GM12891 (cell line): ENCODE results near the gene HAPLN2.

Source experiments
- DNase-seq: peaks from one replicate; pipeline ENCODE4 v3.0.0; 2011; ENCODE audit warnings: low spot score; ENCODE audit not compliant: insufficient read length
- FAIRE-seq: peaks from 2 replicates; lab custom pipeline; 2011; peaks lifted over from hg19 to GRCh38; lab: Jason Lieb, UNC
- PAX5 ChIP-seq: IDR thresholded peaks from 2 replicates; pipeline ENCODE4 v1.6.1; 2011; ENCODE audit warnings: low read length, moderate library complexity, mild to moderate bottlenecking; ENCODE audit not compliant: insufficient read depth, severe bottlenecking
- POLR2A ChIP-seq: IDR thresholded peaks from 2 replicates; pipeline ENCODE4 v1.6.1; 2011; ENCODE audit warnings: low read depth, low read length, control low read depth
- POLR2AphosphoS5 ChIP-seq: IDR thresholded peaks from 2 replicates; pipeline ENCODE4 v1.6.1; 2011; ENCODE audit warnings: low read depth, low read length, control low read depth
- POU2F2 ChIP-seq: IDR thresholded peaks from 2 replicates; pipeline ENCODE4 v1.6.1; 2011; ENCODE audit warnings: low read depth, mild to moderate bottlenecking, control low read depth, low read length, moderate library complexity
- SPI1 ChIP-seq: IDR thresholded peaks from 2 replicates; pipeline ENCODE4 v1.6.1; 2011; ENCODE audit warnings: low read depth, low read length, control low read depth
- TAF1 ChIP-seq: IDR thresholded peaks from 2 replicates; pipeline ENCODE4 v1.6.1; 2011; ENCODE audit warnings: low read depth, low read length, control low read depth

HAPLN2 gene

GRCh38 chr1:156632355-156632754 lies 13.1 kb downstream of the HAPLN2 start:
- DNase-seq (no peak), FAIRE-seq (no peak)
- TF ChIP-seq POLR2AphosphoS5 (no peak), SPI1 (no peak), PAX5 (no peak), POLR2A (no peak), POU2F2 (no peak), TAF1 (no peak)

DNA sequence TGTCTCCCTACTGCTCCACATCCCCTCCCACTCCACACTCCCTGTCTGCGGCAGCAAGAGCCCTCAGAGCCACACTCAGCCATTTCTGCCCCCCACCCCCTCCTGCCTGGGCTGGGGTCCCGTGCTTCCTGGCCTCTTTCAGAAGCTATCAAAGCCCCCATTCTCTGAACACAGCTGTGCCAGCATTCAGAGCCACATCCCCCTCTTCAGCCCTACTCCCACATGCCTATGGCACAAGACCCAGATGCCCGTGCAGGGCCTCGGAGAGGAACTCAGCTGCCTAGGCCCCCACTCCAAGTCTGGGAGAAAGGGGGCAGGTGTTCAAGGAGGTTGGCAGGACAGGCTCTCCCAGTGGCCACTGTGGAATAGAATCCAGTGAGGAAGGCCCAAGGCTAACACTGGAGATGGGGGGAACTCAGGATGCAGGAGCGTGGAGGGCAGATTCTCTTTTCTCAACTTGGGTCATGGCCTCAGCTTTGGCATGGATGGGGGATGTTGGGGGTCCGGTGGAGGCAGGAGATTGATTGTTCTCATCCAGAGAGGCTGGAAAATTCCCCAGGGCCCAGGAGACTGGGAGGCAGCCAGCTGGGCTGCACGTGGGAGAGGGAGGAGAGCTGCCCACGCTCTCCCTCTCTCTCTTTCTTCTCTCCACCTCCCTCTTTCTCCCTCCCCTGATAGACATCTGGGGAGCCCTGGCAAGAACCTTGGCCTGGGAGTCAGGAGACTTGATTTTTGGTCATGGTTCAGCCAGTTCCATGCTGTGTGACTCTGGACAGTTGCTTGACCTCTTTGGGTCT lies 19.2 kb downstream of the HAPLN2 start:
- FAIRE-seq: no peak
- no peak for DNase-seq
- no peak for TF ChIP-seq SPI1
- TF ChIP-seq POU2F2: no peak
- TF ChIP-seq POLR2AphosphoS5: no peak
- TF ChIP-seq PAX5: no peak
- no peak for TF ChIP-seq TAF1
- TF ChIP-seq POLR2A: no peak

DNA sequence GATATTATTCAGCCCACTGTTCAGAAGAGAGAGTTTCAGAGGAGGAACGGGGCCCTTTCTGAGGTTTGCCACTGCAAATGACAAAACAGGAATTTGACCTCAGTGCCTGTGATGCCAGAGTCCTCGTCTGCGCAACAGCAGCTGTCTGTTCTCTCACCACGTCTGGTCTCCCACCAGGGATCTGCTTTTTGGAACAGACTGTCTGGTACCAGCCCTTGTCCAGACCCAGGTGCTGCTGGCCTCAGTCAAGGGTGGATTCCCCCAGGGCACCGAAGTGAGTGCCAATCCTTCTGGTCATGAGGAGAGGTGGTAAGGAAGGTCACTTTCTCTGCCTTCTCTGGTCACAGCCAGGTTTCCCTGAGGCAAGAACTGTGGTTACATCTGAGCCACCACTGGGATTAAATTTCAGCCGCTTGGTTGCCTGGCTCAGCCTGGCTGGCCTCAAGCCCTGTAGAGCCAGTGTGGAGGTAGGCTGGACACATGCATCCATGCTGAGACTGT lies 20.4 kb downstream of the HAPLN2 start:
- no peak for FAIRE-seq

DNA sequence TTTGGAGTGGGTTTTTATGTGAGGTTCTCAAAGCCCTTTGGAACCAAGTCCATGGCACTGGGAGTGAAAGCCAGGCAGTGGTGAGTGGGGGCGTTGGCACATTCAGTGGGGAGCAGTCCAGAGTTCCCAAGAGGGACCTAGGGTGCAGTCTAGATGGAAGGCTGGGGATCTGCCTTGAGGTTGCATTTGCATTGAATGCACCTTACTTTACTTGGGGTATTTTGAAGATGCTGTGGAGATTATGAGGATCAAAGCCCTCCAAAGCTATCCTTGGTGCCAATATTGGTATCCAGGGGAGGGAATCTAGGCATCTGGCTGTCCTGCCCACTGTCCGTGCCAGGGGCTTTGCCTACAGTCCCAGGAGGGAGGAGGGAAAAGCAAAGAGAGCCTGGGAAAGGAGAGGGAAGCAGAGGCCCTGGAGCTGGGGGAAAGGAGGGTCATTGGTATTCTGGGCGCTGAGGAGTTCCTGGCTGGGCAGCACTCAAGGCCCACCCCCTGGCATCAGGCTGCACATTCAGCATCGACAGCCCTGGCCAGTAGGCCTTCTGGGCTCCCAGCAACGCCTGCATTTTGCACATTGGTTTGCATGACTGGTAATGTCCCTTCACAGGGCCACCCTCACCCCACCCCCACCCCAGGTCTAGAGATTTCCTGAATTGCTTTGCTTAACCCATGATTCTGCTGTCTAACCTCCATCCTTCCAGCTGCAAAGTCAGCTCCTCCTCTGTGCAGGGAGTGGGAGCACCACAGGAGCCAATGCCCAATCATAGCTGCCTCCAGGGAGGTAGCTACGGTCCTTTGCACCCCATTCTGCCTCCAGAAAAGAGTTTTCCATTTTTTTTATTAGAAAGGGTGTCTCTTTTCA lies 21.9 kb downstream of the HAPLN2 start:
- DNase-seq (no peak), FAIRE-seq (no peak)
- no peak for TF ChIP-seq POLR2A
- no peak for TF ChIP-seq POU2F2
- no peak for TF ChIP-seq SPI1
- no peak for TF ChIP-seq POLR2AphosphoS5
- no peak for TF ChIP-seq PAX5

More for the DNA sequence above, 20.4 kb downstream of the HAPLN2 start:
- no peak for DNase-seq
- no peak for TF ChIP-seq POLR2AphosphoS5
- TF ChIP-seq POLR2A: no peak
- no peak for TF ChIP-seq PAX5
- no peak for TF ChIP-seq SPI1
- TF ChIP-seq POU2F2: no peak
- no peak for TF ChIP-seq TAF1

DNA sequence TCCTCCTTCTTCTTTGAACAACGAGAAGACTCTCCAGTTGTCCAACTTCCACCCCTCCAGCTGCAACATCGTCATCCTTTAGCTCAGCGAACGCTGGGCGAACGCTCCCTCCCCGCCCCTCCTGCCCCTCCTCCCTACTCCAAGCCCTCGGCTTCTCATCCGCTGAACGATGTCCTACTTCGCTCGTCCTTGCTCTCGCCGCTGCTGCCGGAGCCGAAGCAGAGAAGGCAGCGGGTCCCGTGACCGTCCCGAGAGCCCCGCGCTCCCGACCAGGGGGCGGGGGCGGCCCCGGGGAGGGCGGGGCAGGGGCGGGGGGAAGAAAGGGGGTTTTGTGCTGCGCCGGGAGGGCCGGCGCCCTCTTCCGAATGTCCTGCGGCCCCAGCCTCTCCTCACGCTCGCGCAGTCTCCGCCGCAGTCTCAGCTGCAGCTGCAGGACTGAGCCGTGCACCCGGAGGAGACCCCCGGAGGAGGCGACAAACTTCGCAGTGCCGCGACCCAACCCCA lies 22.6 kb downstream of the HAPLN2 start, which contains the start of gene BCAN:
Gene BCAN (plus strand): TSS at position 357 of the 504 bp plus-strand sequence. CDS start 3,938 bp downstream, outside the sequence.
- FAIRE-seq: no peak
- DNase-seq: no peak
- TF ChIP-seq PAX5 (no peak), TAF1 (no peak), POLR2A (no peak), POU2F2 (no peak), SPI1 (no peak), POLR2AphosphoS5 (no peak)

GRCh38 chr1:156642265-156643048 lies 23.2 kb downstream of the HAPLN2 start:
- no peak for TF ChIP-seq SPI1
- TF ChIP-seq POU2F2: no peak
- TF ChIP-seq POLR2A: no peak
- no peak for TF ChIP-seq PAX5
- TF ChIP-seq TAF1: no peak
- no peak for TF ChIP-seq POLR2AphosphoS5
- FAIRE-seq (no peak), DNase-seq (no peak)

GRCh38 chr1:156643049-156643777 lies 24.0 kb downstream of the HAPLN2 start:
- no peak for FAIRE-seq
- DNase-seq: no peak
- TF ChIP-seq POLR2AphosphoS5 (no peak), POLR2A (no peak), TAF1 (no peak), PAX5 (no peak), POU2F2 (no peak), SPI1 (no peak)

GRCh38 chr1:156643778-156644092 lies 24.5 kb downstream of the HAPLN2 start:
- FAIRE-seq (peak; percentile 66), DNase-seq (peak; percentile 66)
- TF ChIP-seq POU2F2: no peak
- peak; percentile 88 for TF ChIP-seq SPI1
- no peak for TF ChIP-seq TAF1
